IMR-90 (cell line): ENCODE results near the gene STRADA. TPM values are rescaled to one million over a fixed set of nuclear protein-coding genes. Genes with fewer than 3 reads are reported as not detected.

Experiments
- ATAC-seq: fragments of 200-7000 bp; cut with Tn5 transposase; 2 replicates; pipeline ENCODE4 v1.9.1; 2020; ENCODE audit warnings: low read depth, mild to moderate bottlenecking, moderate library complexity
- BruUV-seq: library from RNA; stranded (reverse); fragments of 400-500 nt; replicated peaks from 2 replicates; lab custom pipeline; 2021; lab: Mats Ljungman, UMichigan
- CTCF ChIA-PET: fragments of 300-600 bp; formaldehyde crosslinking; extraction: SDS; loops from one replicate; lab custom pipeline; 2021; ENCODE audit warnings: antibody characterized with exemption; lab: Yijun Ruan, JAX
- POLR2A ChIA-PET: fragments of 300-600 bp; sonication (Branson Sonifier 250); formaldehyde crosslinking; loops from one replicate; lab custom pipeline; 2022; ENCODE audit warnings: antibody characterized with exemption; ENCODE audit not compliant: unreplicated experiment; lab: Charles Lee
- DNase-seq: peaks from one replicate; pipeline ENCODE4 v3.0.0; 2013
- H2AFZ ChIP-seq: replicated peaks from 2 replicates; pipeline ENCODE3; 2013; ENCODE audit warnings: low read length, mild to moderate bottlenecking; ENCODE audit not compliant: poor library complexity
- H2AK5ac ChIP-seq: 2 replicates; pipeline ENCODE4 v1.6.1; 2013; ENCODE audit warnings: low read depth, low read length, inconsistent platforms
- H2AK9ac ChIP-seq: replicated peaks from 2 replicates; pipeline ENCODE3; 2013; ENCODE audit warnings: mild to moderate bottlenecking, low read depth, low read length, moderate library complexity; ENCODE audit not compliant: poor library complexity
- H2BK120ac ChIP-seq: 2 replicates; pipeline ENCODE4 v1.6.1; 2013; ENCODE audit warnings: low read depth, low read length, inconsistent platforms
- H2BK15ac ChIP-seq: 3 replicates; pipeline ENCODE4 v1.6.1; 2013; ENCODE audit warnings: low read depth, low read length, inconsistent platforms
- H2BK20ac ChIP-seq: 2 replicates; pipeline ENCODE4 v1.6.1; 2013; ENCODE audit warnings: low read depth, mild to moderate bottlenecking, inconsistent platforms, low read length, moderate library complexity
- H2BK5ac ChIP-seq: 2 replicates; pipeline ENCODE4 v1.6.1; 2013; ENCODE audit warnings: mild to moderate bottlenecking, low read depth, low read length, inconsistent platforms; ENCODE audit not compliant: poor library complexity, severe bottlenecking
- H3K14ac ChIP-seq: replicated peaks from 2 replicates; pipeline ENCODE4 v1.6.1; 2013; ENCODE audit warnings: low read depth, low read length, inconsistent platforms
- H3K18ac ChIP-seq: 2 replicates; pipeline ENCODE4 v1.6.1; 2013; ENCODE audit warnings: low read depth, low read length, control low read depth
- H3K23ac ChIP-seq: 2 replicates; pipeline ENCODE4 v1.6.1; 2013; ENCODE audit warnings: low read depth, low read length, inconsistent platforms
- H3K27ac ChIP-seq: 2 replicates; pipeline ENCODE4 v1.5.1; 2013; ENCODE audit warnings: mild to moderate bottlenecking, control low read depth, low read length; ENCODE audit not compliant: insufficient read depth
- H3K27me3 ChIP-seq: 2 replicates; pipeline ENCODE4 v1.6.1; 2013; ENCODE audit warnings: low read length; ENCODE audit not compliant: control insufficient read depth, insufficient read depth
- H3K36me3 ChIP-seq: 2 replicates; pipeline ENCODE4 v1.6.1; 2013; ENCODE audit warnings: low read length, mixed read lengths; ENCODE audit not compliant: control insufficient read depth, insufficient read depth
- H3K4ac ChIP-seq: 2 replicates; pipeline ENCODE4 v1.6.1; 2013; ENCODE audit warnings: low read depth, low read length, inconsistent platforms
- H3K4me1 ChIP-seq: 2 replicates; pipeline ENCODE4 v1.6.1; 2013; ENCODE audit warnings: low read length, mixed read lengths; ENCODE audit not compliant: control insufficient read depth, insufficient read depth
- H3K4me2 ChIP-seq: 2 replicates; pipeline ENCODE4 v1.6.1; 2013; ENCODE audit warnings: low read depth, mild to moderate bottlenecking, control low read depth, low read length, moderate library complexity
- H3K4me3 ChIP-seq: 2 replicates; pipeline ENCODE4 v1.5.1; 2013; ENCODE audit warnings: low read depth, mild to moderate bottlenecking, control low read depth, low read length, moderate library complexity; ENCODE audit not compliant: insufficient read depth
- H3K56ac ChIP-seq: 2 replicates; pipeline ENCODE4 v1.6.1; 2013; ENCODE audit warnings: low read length, inconsistent platforms; ENCODE audit not compliant: insufficient read depth; ENCODE audit errors: extremely low read depth
- H3K79me1 ChIP-seq, 2 experiments: 2 replicates each; pipeline ENCODE4 v1.6.1; 2013; ENCODE audit warnings: low read length in 2 of 2, inconsistent platforms in 1 of 2, low read depth in 1 of 2
- H3K9ac ChIP-seq: 2 replicates; pipeline ENCODE4 v1.6.1; 2013; ENCODE audit warnings: low read depth, low read length, control low read depth
- H3K9me1 ChIP-seq: 2 replicates; pipeline ENCODE4 v1.6.1; 2013; ENCODE audit warnings: low read length, inconsistent platforms; ENCODE audit not compliant: insufficient read depth
- H3K9me3 ChIP-seq: 2 replicates; pipeline ENCODE4 v1.6.1; 2013; ENCODE audit warnings: low read length; ENCODE audit not compliant: control insufficient read depth, insufficient read depth
- H4K20me1 ChIP-seq: 2 replicates; pipeline ENCODE4 v1.6.1; 2013; ENCODE audit warnings: low read length, inconsistent platforms; ENCODE audit not compliant: insufficient read depth
- H4K5ac ChIP-seq: 2 replicates; pipeline ENCODE4 v1.6.1; 2013; ENCODE audit warnings: mild to moderate bottlenecking, low read depth, low read length, control low read depth
- H4K8ac ChIP-seq, 2 experiments: 2 replicates each; pipeline ENCODE4 v1.6.1; 2013; ENCODE audit warnings: low read depth in 2 of 2, low read length in 2 of 2, control low read depth in 1 of 2, inconsistent platforms in 1 of 2
- H4K91ac ChIP-seq: 2 replicates; pipeline ENCODE4 v1.6.1; 2013; ENCODE audit warnings: low read depth, low read length, inconsistent platforms; ENCODE audit not compliant: insufficient read depth
- BHLHE40 ChIP-seq: fragments of 150-350 bp; IDR thresholded peaks from 2 replicates; pipeline ENCODE4 v1.6.1; 2016; ENCODE audit warnings: mild to moderate bottlenecking, low read depth, low read length
- CEBPB ChIP-seq: IDR thresholded peaks from 2 replicates; pipeline ENCODE4 v1.6.1; 2012; ENCODE audit warnings: low read depth, low read length, improper control_type of control experiment
- CHD1 ChIP-seq: IDR thresholded peaks from 2 replicates; pipeline ENCODE4 v1.6.1; 2012; ENCODE audit warnings: low read depth, low read length, improper control_type of control experiment
- FOS ChIP-seq: fragments of 150-350 bp; IDR thresholded peaks from 2 replicates; pipeline ENCODE4 v1.6.1; 2016; ENCODE audit warnings: low read depth, low read length
- MAFK ChIP-seq: IDR thresholded peaks from 2 replicates; pipeline ENCODE4 v1.6.1; 2012; ENCODE audit warnings: low read depth, low read length, improper control_type of control experiment
- MAZ ChIP-seq: IDR thresholded peaks from 2 replicates; pipeline ENCODE4 v1.6.1; 2012; ENCODE audit warnings: low read depth, mild to moderate bottlenecking, low read length, improper control_type of control experiment, moderate library complexity, borderline replicate concordance
- MXI1 ChIP-seq: IDR thresholded peaks from 2 replicates; pipeline ENCODE4 v1.6.1; 2012; ENCODE audit warnings: low read depth, mild to moderate bottlenecking, low read length, moderate library complexity, borderline replicate concordance
- NFE2L2 ChIP-seq: fragments of 150-350 bp; IDR thresholded peaks from 2 replicates; pipeline ENCODE4 v1.6.1; 2016; ENCODE audit warnings: low read depth, mild to moderate bottlenecking, low read length
- POLR2A ChIP-seq: IDR thresholded peaks from 2 replicates; pipeline ENCODE4 v1.6.1; 2012; ENCODE audit warnings: mild to moderate bottlenecking, low read depth, low read length
- RCOR1 ChIP-seq: IDR thresholded peaks from 2 replicates; pipeline ENCODE4 v1.6.1; 2012; ENCODE audit warnings: mild to moderate bottlenecking, low read length, improper control_type of control experiment; ENCODE audit not compliant: insufficient replicate concordance
- RFX5 ChIP-seq: IDR thresholded peaks from 2 replicates; pipeline ENCODE4 v1.8.0; 2012; ENCODE audit warnings: low read depth, mild to moderate bottlenecking, low read length, moderate library complexity
- SMC3 ChIP-seq: fragments of 150-350 bp; IDR thresholded peaks from 2 replicates; pipeline ENCODE4 v1.6.1; 2016; ENCODE audit warnings: low read depth, mild to moderate bottlenecking, antibody characterized with exemption, low read length, moderate library complexity
- WGBS, 2 experiments: methylation state at CpG; one replicate each; pipeline versions ENCODE4 v1.1.5 to v1.1.7; 2013; ENCODE audit warnings: missing lambda C conversion rate in 2 of 2; ENCODE audit not compliant: insufficient read length in 1 of 2; ENCODE audit errors: extremely low coverage in 2 of 2; 5-methylcytosine and 5-hydroxymethylcytosine counted together
- dilution Hi-C: fragments of 300-500 bp; cut with HindIII; formaldehyde crosslinking; loops from one replicate; pipeline ENCODE4 v1.14.3; 2018; ENCODE audit warnings: low sequenced_read_pairs; ENCODE audit not compliant: unreplicated experiment
- in situ Hi-C: fragments of 300-500 bp; cut with MboI; formaldehyde crosslinking; loops from 3 replicates; pipeline ENCODE4 v1.14.3; 2019; ENCODE audit warnings: low sequenced_read_pairs, inconsistent platforms, mixed read lengths
- intact Hi-C: fragments of 100-400 bp; cut with micrococcal nuclease; formaldehyde crosslinking; loops from 2 replicates; pipeline ENCODE4 v1.10.0; 2022
- polyA plus RNA-seq, 3 experiments: library from polyadenylated mRNA; depleted of rRNA; stranded (reverse); fragments of >200 nt; gene quantifications; 2 replicates each; pipeline ENCODE4 v1.2.3, GENCODE V29; 2012; ENCODE audit warnings: low replicate concordance in 1 of 3
- total RNA-seq: library from RNA; depleted of rRNA; stranded (reverse); fragments of >200 nt; gene quantifications from 2 replicates; pipeline ENCODE4 v1.2.3, GENCODE V29; 2012
- TF ChIP-seq, protein P1 (sequence below): fragments of 150-350 bp; IDR thresholded peaks from 2 replicates; pipeline ENCODE4 v1.6.1; 2017; ENCODE audit warnings: mild to moderate bottlenecking, antibody characterized with exemption, low read length, low read depth
- TF ChIP-seq, protein P2 (sequence below): conservative IDR thresholded peaks from 2 replicates; pipeline ENCODE4 v1.5.1; 2012; ENCODE audit warnings: mild to moderate bottlenecking, low read depth, low read length, improper control_type of control experiment
- TF ChIP-seq, protein P3 (sequence below): fragments of 150-350 bp; IDR thresholded peaks from 2 replicates; pipeline ENCODE4 v1.6.1; 2016; ENCODE audit warnings: low read depth, mild to moderate bottlenecking, low read length, moderate library complexity, borderline replicate concordance

STRADA gene
- total and polyA plus RNA-seq, 2 of the 4 experiments (the other 2 are of a cell fraction), result 19.9 to 30.9 TPM

DNA sequence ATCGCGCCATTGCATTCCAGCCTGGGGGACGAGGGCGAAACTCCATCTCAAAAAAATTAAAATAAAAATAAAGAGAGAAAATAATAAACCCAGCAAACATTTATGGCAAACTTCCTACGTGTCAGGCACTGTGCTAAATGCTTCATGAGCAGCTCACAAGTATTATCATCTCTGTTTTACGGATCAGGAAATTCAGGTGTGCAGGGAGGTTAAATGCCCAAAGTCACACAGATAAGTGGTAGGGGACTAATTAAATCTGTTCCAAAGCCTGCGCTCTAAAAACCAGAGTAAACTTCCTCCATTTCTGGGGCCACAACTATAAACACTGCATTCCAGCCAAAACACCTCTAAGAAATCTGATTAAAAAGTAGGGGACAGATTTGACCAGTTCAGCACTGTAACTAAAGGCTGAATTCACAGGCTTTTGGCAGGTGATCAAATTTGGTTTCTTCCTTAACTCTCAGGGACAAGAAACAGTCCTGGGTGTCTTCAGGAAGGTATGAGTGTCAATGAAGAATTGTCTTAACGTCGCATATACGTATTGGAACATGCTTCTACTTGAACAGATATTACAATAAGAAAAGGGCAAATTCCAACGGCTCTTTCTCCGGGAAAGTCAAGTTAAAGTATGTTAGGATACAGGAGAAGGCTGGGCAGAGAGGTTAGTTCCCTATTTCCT, 996 bp downstream of the STRADA start:
- no CpG with 5 or more reads among the region's 12 CpGs for WGBS, 2 experiments
- Histone ChIP-seq H3K4me2 (peak overlapping the region; percentile 98), H2AK9ac (peak overlapping the region; percentile 57), H3K4ac (peak overlapping the region; percentile 52; the same call in 1 of the 2 replicates), H3K27me3 (no peaks in the 10 kb centered on the region), H3K36me3 (no peaks in the 10 kb centered on the region; the same call in 1 of the 2 replicates), H4K8ac (peak overlapping the region; percentile 35 to 80; a peak in 3 of 4 replicates), H2BK20ac (no peak overlapping the region), H3K23ac (peak overlapping the region; percentile 34; the same call in 1 of the 2 replicates), H2BK15ac (no peak overlapping the region), H3K56ac (peak overlapping the region; percentile 41; the same call in 1 of the 2 replicates), H3K27ac (peak overlapping the region; percentile 56), H3K9me1 (peaks cover 6% of the 10 kb centered on the region; the same call in 1 of the 2 replicates), H3K4me3 (peak overlapping the region; percentile 75), H3K14ac (peak overlapping the region; percentile 27), H2AFZ (peak overlapping the region; percentile 98), H4K20me1 (no peaks in the 10 kb centered on the region; the same call in 1 of the 2 replicates), H3K9ac (peak overlapping the region; percentile 69), H4K5ac (peak overlapping the region; percentile 57), H2AK5ac (0 out of 2 replicates have a peak overlapping the region, but pooled peaks have one; percentile 73), H3K9me3 (no peaks in the 10 kb centered on the region), H4K91ac (no peak overlapping the region), H2BK5ac (peak overlapping the region; percentile 21), H3K79me1 (peaks cover 11 to 39% of the 10 kb centered on the region in 2 experiments; a peak in 3 of 4 replicates), H3K4me1 (peaks cover 6% of the 10 kb centered on the region), H3K18ac (no peak overlapping the region), H2BK120ac (no peak overlapping the region)
- dilution Hi-C loops, result no loop called here
- BruUV-seq, result TSS peak; percentile 17
- DNase-seq, result peak; percentile 6
- intact Hi-C loops, result no loop called here
- in situ Hi-C loops, result no loop called here
- TF ChIP-seq NFE2L2 (no peak), CEBPB (no peak), SMC3 (no peak), BHLHE40 (no peak), MAZ (no peak), CHD1 (no peak), MXI1 (no peak), MAFK (no peak), FOS (no peak), RCOR1 (no peak), RFX5 (no peak), POLR2A (no peak)
- TF ChIP-seq, protein P1, sequence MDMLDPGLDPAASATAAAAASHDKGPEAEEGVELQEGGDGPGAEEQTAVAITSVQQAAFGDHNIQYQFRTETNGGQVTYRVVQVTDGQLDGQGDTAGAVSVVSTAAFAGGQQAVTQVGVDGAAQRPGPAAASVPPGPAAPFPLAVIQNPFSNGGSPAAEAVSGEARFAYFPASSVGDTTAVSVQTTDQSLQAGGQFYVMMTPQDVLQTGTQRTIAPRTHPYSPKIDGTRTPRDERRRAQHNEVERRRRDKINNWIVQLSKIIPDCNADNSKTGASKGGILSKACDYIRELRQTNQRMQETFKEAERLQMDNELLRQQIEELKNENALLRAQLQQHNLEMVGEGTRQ, result no peak
- TF ChIP-seq, protein P2, sequence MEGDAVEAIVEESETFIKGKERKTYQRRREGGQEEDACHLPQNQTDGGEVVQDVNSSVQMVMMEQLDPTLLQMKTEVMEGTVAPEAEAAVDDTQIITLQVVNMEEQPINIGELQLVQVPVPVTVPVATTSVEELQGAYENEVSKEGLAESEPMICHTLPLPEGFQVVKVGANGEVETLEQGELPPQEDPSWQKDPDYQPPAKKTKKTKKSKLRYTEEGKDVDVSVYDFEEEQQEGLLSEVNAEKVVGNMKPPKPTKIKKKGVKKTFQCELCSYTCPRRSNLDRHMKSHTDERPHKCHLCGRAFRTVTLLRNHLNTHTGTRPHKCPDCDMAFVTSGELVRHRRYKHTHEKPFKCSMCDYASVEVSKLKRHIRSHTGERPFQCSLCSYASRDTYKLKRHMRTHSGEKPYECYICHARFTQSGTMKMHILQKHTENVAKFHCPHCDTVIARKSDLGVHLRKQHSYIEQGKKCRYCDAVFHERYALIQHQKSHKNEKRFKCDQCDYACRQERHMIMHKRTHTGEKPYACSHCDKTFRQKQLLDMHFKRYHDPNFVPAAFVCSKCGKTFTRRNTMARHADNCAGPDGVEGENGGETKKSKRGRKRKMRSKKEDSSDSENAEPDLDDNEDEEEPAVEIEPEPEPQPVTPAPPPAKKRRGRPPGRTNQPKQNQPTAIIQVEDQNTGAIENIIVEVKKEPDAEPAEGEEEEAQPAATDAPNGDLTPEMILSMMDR, result no peak
- TF ChIP-seq, protein P3, sequence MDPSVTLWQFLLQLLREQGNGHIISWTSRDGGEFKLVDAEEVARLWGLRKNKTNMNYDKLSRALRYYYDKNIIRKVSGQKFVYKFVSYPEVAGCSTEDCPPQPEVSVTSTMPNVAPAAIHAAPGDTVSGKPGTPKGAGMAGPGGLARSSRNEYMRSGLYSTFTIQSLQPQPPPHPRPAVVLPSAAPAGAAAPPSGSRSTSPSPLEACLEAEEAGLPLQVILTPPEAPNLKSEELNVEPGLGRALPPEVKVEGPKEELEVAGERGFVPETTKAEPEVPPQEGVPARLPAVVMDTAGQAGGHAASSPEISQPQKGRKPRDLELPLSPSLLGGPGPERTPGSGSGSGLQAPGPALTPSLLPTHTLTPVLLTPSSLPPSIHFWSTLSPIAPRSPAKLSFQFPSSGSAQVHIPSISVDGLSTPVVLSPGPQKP, result no peak
- ChIA-PET POLR2A (no interaction called here), CTCF (no interaction called here)
- no peak for ATAC-seq
